HCT116 (cell line): ENCODE results near the gene HIRA. TPM values are rescaled to one million over a fixed set of nuclear protein-coding genes. Genes with fewer than 3 reads are reported as not detected.
"Not testable (repeated sequence)": the region's sequence is repeated elsewhere in the genome, so short reads cannot be mapped to it uniquely, and the experiment has no call there.

Source experiments
- ATAC-seq: fragments of 200-7000 bp; cut with Tn5 transposase; 2 replicates; pipeline ENCODE4 v1.9.1; 2020; ENCODE audit warnings: mild to moderate bottlenecking, moderate library complexity
- BruUV-seq: library from RNA; stranded (reverse); fragments of 400-500 nt; replicated peaks from 2 replicates; lab custom pipeline; 2021; lab: Mats Ljungman, UMichigan
- CTCF ChIA-PET: fragments of 300-600 bp; sonication (Branson Sonifier 250); formaldehyde crosslinking; loops from one replicate; lab custom pipeline; 2021; ENCODE audit warnings: antibody characterized with exemption; lab: Charles Lee
- POLR2A ChIA-PET: fragments of 300-600, 350-600 bp; sonication (Branson Sonifier 250); formaldehyde crosslinking; loops from one replicate; lab custom pipeline; 2021; ENCODE audit warnings: antibody characterized with exemption; lab: Charles Lee
- RAD21 ChIA-PET, 2 experiments: fragments of 300-600 bp; sonication (Branson Sonifier 250); formaldehyde crosslinking; loops; one replicate each; lab custom pipeline; 2023; ENCODE audit warnings: low total read pairs in 2 of 2; ENCODE audit not compliant: uncharacterized antibody in 2 of 2, unreplicated experiment in 2 of 2, low non-redundant PET in 1 of 2; lab: Charles Lee
- DNase-seq: peaks from one replicate; pipeline ENCODE4 v3.0.0-alpha.2; 2010; ENCODE audit warnings: low read depth, low spot score
- H2AFZ ChIP-seq: fragments of 200-600 bp; shearing (Covaris generic), sonication (generic); 2 replicates; pipeline ENCODE4 v1.6.1; 2017; ENCODE audit warnings: low read depth, mixed run types, mixed read lengths, antibody characterized with exemption, low read length; ENCODE audit not compliant: poor library complexity, severe bottlenecking
- H3K27ac ChIP-seq: 2 replicates; pipeline ENCODE4 v1.5.1; 2012; ENCODE audit warnings: low read depth, low read length
- H3K27me3 ChIP-seq: fragments of 200-600 bp; sonication (generic); 2 replicates; pipeline ENCODE4 v1.6.1; 2016; ENCODE audit warnings: mixed run types, low read length, mixed read lengths; ENCODE audit not compliant: insufficient read depth
- H3K36me3 ChIP-seq, 2 experiments: fragments of 200-500 bp in 1 of 2; fragments of 200-600 bp in 1 of 2; sonication (Bioruptor generic) in 1 of 2; sonication (generic) in 1 of 2; 2 replicates each; pipeline versions ENCODE4 v1.5.1 to v1.6.1; 2014 to 2016; ENCODE audit warnings: low read length in 2 of 2, inconsistent platforms in 1 of 2, mixed read lengths in 1 of 2, mixed run types in 1 of 2; ENCODE audit not compliant: insufficient read depth in 2 of 2, control insufficient read depth in 1 of 2
- H3K4me1 ChIP-seq, 2 experiments: fragments of 200-600 bp in 1 of 2; sonication (generic) in 1 of 2; 2 replicates each; pipeline versions ENCODE4 v1.5.1 to v1.6.1; 2012 to 2017; ENCODE audit warnings: low read length in 2 of 2, inconsistent platforms in 1 of 2, mild to moderate bottlenecking in 1 of 2, mixed read lengths in 1 of 2, mixed run types in 1 of 2, moderate library complexity in 1 of 2; ENCODE audit not compliant: insufficient read depth in 2 of 2, control insufficient read depth in 1 of 2
- H3K4me2 ChIP-seq: fragments of 200-600 bp; sonication (generic); 2 replicates; pipeline ENCODE4 v1.6.1; 2017; ENCODE audit warnings: mixed run types, low read length, mixed read lengths
- H3K4me3 ChIP-seq, 2 experiments: fragments of 200-600 bp in 1 of 2; sonication (generic) in 1 of 2; replicated peaks in 1 of 2; 2 replicates each; pipeline ENCODE4 v1.5.1; 2011 to 2016; ENCODE audit warnings: low read length in 2 of 2, control low read depth in 1 of 2, low read depth in 1 of 2, mild to moderate bottlenecking in 1 of 2, mixed read lengths in 1 of 2, mixed run types in 1 of 2
- H3K79me2 ChIP-seq: fragments of 200-600 bp; sonication (generic); 2 replicates; pipeline ENCODE4 v1.6.1; 2017; ENCODE audit warnings: mild to moderate bottlenecking, mixed run types, low read length, moderate library complexity, mixed read lengths; ENCODE audit not compliant: insufficient read depth
- H3K9ac ChIP-seq: fragments of 200-600 bp; sonication (generic); 2 replicates; pipeline ENCODE4 v1.6.1; 2016; ENCODE audit warnings: low read length, mixed read lengths
- H3K9me2 ChIP-seq: fragments of 200-600 bp; sonication (generic), shearing (Covaris generic); 2 replicates; pipeline ENCODE4 v1.6.1; 2017; ENCODE audit warnings: mixed run types, mild to moderate bottlenecking, moderate library complexity; ENCODE audit not compliant: insufficient read depth
- H3K9me3 ChIP-seq, 2 experiments: fragments of 200-500 bp in 1 of 2; fragments of 200-600 bp in 1 of 2; sonication (Bioruptor generic) in 1 of 2; sonication (generic) in 1 of 2; 2 replicates each; pipeline ENCODE4 v1.6.1; 2014 to 2017; ENCODE audit warnings: low read length in 2 of 2, mixed read lengths in 2 of 2, inconsistent platforms in 1 of 2, low read depth in 1 of 2, mild to moderate bottlenecking in 1 of 2, mixed run types in 1 of 2, moderate library complexity in 1 of 2; ENCODE audit not compliant: control insufficient read depth in 1 of 2, insufficient read depth in 1 of 2
- H4K20me1 ChIP-seq: fragments of 200-600 bp; sonication (generic), shearing (Covaris generic); 2 replicates; pipeline ENCODE4 v1.6.1; 2017; ENCODE audit warnings: mixed run types, mild to moderate bottlenecking, moderate library complexity; ENCODE audit not compliant: insufficient read depth
- EGR1 ChIP-seq: IDR thresholded peaks from 2 replicates; pipeline ENCODE4 v1.6.1; 2012; ENCODE audit warnings: low read depth
- EZH2 ChIP-seq: fragments of 200-600 bp; sonication (generic); IDR thresholded peaks from 2 replicates; pipeline ENCODE4 v1.6.1; 2017; ENCODE audit warnings: antibody characterized with exemption, mixed run types
- POLR2AphosphoS5 ChIP-seq: IDR thresholded peaks from 2 replicates; pipeline ENCODE4 v1.6.1; 2011; ENCODE audit warnings: mild to moderate bottlenecking, low read depth, low read length, moderate library complexity
- intact Hi-C: fragments of 100-400 bp; cut with micrococcal nuclease; formaldehyde crosslinking; loops from 2 replicates; pipeline ENCODE4 v1.10.0; 2022
- total RNA-seq: library from RNA; stranded (reverse); gene quantifications from one replicate; pipeline ENCODE4 v1.2.1, GENCODE V29; 2021; ENCODE audit not compliant: unreplicated experiment

Gene HIRA
- total RNA-seq, 1 experiment from 2014 or later = 30.6 TPM

- ChIA-PET RAD21 (no interaction called here), CTCF (no interaction called here), POLR2A (no interaction called here)
- Histone ChIP-seq H3K27me3 (no peaks in the 10 kb centered on the region), H3K4me1 (no peaks in the 10 kb centered on the region), H3K79me2 (no peaks in the 10 kb centered on the region), H2AFZ (no peak overlapping the region), H3K4me2 (no peak overlapping the region), H3K36me3 (peaks cover 16 to 17% of the 10 kb centered on the region in 2 experiments; a peak in 3 of 4 replicates), H3K27ac (no peak overlapping the region), H3K9me2 (no peaks in the 10 kb centered on the region), H4K20me1 (no peaks in the 10 kb centered on the region), H3K9me3 (no peaks in the 10 kb centered on the region), H3K4me3 (no peak overlapping the region), H3K9ac (no peak overlapping the region)
- ATAC-seq (no peak), DNase-seq (no peak)
- no peak for TF ChIP-seq EZH2
- no peak for TF ChIP-seq POLR2AphosphoS5
- TF ChIP-seq EGR1 = no peak
- no TSS peak for BruUV-seq
- intact Hi-C loops = no loop called here
Observed at GRCh38 chr22:19367763-19368367, 63.7 kb downstream of the HIRA start.

GRCh38 chr22:19363541-19363940 is 68.0 kb downstream of the HIRA start:
- peaks cover 20 to 28% of the 10 kb centered on the region in 2 experiments; a peak in 3 of 4 replicates for H3K36me3 ChIP-seq
- RAD21 ChIA-PET, H3K9ac ChIP-seq, H3K9me2 ChIP-seq, H3K4me1 ChIP-seq, H3K27ac ChIP-seq, ATAC-seq, H3K4me3 ChIP-seq, intact Hi-C loops, POLR2A ChIA-PET, BruUV-seq, H2AFZ ChIP-seq, H3K4me2 ChIP-seq, H4K20me1 ChIP-seq, DNase-seq, H3K27me3 ChIP-seq, H3K79me2 ChIP-seq, CTCF ChIA-PET, H3K9me3 ChIP-seq: not testable (repeated sequence)
